Activated naive CD8-positive, alpha-beta T cell treated with anti-CD3 and anti-CD28 coated beads for 36 hours (primary cell): ENCODE data around the gene ERI3. TPM values are rescaled to one million over a fixed set of nuclear protein-coding genes. Genes with fewer than 3 reads are reported as not detected.

Source experiments
- DNase-seq: peaks from one replicate; pipeline ENCODE4 v3.0.0; 2021
- H3K27ac Mint-ChIP-seq: one replicate; pipeline ENCODE4 v1.8.0; 2022; ENCODE audit warnings: mild to moderate bottlenecking, moderate library complexity, mixed read lengths
- H3K27me3 Mint-ChIP-seq: one replicate; pipeline ENCODE4 v1.8.0; 2022; ENCODE audit warnings: mild to moderate bottlenecking, mixed read lengths
- H3K36me3 Mint-ChIP-seq: one replicate; pipeline ENCODE4 v1.8.0; 2021; ENCODE audit warnings: mild to moderate bottlenecking, mixed read lengths
- H3K4me1 Mint-ChIP-seq: one replicate; pipeline ENCODE4 v1.8.0; 2021; ENCODE audit warnings: mixed read lengths
- H3K4me3 Mint-ChIP-seq: one replicate; pipeline ENCODE4 v1.8.0; 2022; ENCODE audit warnings: mild to moderate bottlenecking, moderate library complexity, mixed read lengths
- H3K9me3 Mint-ChIP-seq: one replicate; pipeline ENCODE4 v1.8.0; 2022; ENCODE audit warnings: mixed read lengths
- total RNA-seq, 2 experiments: library from RNA; stranded (reverse); gene quantifications; one replicate each; pipeline ENCODE4 v1.2.3, GENCODE V29; 2021

The ERI3 gene
- total RNA-seq, 2 experiments from 2014 or later: 47.3 to 48.2 TPM

DNA sequence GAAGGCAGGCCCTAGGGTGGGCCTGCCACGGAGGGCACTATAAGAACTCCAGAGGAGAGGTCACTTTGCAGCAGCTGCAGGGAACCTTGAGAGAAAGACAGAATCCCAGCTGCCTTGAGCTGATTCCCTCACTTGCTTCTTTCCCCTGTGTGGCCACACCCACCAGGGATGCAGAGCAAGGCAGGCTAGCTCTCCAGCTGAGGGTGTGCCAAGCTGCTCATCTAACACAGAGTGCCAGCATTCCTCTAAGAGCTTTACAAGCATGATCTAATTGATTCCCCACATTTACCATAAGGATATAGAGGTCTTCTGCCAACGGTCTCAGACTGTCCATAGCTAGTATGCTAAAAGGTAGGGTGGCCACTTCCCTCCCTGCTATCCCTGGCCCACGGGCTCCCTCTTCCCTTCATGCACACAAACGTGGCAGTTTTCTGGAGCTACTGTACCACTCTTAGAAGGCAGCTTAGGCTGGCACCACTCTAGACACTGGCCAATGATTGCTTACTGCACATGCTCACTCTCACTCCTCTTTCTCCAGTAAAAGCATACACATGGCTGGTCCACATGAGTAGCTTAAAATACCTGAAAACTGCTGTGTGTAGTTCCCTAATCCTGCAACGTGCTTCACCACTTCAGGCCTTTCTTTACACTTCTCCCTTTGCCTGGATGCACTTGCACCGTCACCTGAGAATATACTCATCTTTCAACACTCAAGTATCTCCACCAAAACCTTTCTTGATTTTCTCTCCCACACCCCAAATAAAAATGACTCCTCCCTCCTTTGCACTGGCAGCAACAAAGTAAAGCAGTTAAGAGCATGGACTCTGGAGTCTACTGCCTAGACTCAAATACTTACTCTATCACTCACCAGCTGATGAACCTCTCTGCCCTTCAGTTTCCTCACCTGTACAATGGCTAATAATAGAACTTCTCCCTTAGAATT, 84.1 kb downstream of the ERI3 start:
- Mint-ChIP-seq H3K36me3 (peaks cover 1% of the 10 kb centered on the region), H3K4me3 (no peak overlapping the region)

DNA sequence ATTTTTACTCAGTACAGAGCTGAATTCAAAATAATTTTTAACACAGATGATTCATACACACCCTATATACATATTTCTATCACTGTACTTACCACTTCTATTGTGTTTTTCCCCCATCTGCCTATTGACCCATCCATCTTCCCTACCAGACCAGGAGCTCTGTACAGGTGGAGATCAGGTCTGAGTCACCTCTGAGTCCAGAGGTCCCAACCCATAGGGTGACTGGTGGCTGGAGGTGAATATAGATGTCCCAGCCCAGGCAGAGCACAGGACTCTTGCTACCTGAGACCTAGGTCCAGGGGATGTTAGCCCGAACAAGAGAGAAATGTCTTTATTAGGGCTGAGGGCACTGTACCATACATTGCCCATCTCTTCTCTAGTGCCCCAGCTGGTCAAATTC, 87.0 kb downstream of the ERI3 start:
- DNase-seq: no peak
- Mint-ChIP-seq H3K27me3 (no peaks in the 10 kb centered on the region), H3K4me3 (no peak overlapping the region), H3K4me1 (peaks cover 32% of the 10 kb centered on the region), H3K27ac (no peak overlapping the region), H3K36me3 (peaks cover 1% of the 10 kb centered on the region), H3K9me3 (no peaks in the 10 kb centered on the region)

More for the DNA sequence above, 84.1 kb downstream of the ERI3 start:
- no peaks in the 10 kb centered on the region for H3K9me3 Mint-ChIP-seq
- H3K4me1 Mint-ChIP-seq: peaks cover 32% of the 10 kb centered on the region
- no peak for DNase-seq
- no peaks in the 10 kb centered on the region for H3K27me3 Mint-ChIP-seq
- H3K27ac Mint-ChIP-seq: no peak overlapping the region

DNA sequence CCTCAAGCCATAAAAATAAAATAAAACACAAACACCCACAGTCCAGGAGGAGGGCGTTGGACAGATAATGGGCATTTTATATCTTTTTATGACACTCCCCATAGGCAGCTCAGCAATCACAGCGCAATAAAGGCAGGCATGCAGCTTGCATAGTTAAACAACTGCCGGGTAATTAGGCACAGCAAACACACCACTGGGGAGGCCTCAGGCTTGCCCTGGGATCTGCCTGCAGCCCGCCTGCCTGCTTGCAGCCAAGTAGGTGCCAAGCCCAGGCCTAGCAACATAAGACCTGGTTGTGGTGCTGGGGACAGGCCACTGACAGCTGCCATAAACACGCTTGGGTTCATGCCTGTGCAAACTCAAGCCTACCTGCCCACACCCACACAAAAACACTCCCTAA, 87.6 kb downstream of the ERI3 start:
- DNase-seq: no peak
- Mint-ChIP-seq H3K27ac (no peak overlapping the region), H3K27me3 (no peaks in the 10 kb centered on the region), H3K36me3 (peaks cover 1% of the 10 kb centered on the region), H3K4me1 (peaks cover 33% of the 10 kb centered on the region), H3K4me3 (no peak overlapping the region), H3K9me3 (no peaks in the 10 kb centered on the region)

DNA sequence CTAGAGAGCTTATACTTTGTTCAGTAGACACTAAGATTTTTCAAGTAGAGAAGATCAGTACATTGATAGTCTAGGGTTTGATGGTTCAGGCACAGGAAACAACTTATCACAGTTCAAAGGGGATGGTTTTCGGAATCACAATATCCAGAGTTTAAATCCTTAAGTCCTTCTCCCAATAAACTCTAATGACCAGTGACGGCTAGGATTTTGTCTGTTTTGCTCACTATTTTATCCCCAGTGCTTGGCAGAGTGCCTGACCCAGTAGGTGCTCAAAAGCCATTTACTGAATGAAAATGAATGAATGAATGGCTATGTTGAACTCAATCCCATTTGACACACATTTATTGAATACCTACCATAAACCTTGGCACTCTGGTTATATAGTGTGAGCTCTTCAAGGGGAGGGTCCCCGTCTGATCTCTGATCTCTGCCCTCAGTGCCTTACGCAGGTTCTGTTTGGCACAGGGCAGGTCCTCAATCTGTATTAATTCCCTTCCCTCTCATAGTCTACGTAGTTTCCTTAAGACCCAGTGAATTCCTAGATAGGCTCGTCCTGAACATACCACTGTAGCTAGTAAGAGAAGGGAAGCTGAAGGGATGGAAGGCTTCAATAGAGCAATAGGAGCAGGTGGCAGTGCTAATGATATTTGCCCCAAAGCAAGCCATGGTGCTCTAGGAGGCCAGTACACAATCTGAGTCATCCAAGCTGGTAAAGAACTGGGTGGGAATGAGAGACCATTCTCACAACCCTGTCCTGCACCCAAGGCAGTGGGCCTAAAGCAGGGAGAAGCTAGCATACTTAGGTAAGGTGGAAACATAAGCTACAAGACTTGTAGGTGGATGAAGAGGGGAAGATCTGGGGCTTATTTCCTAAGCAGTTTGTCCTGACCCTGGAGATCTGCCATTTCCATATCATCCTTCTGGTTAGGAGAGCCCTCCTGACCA, 88.4 kb downstream of the ERI3 start:
- Mint-ChIP-seq H3K27me3 (no peaks in the 10 kb centered on the region), H3K27ac (no peak overlapping the region), H3K4me3 (no peak overlapping the region), H3K9me3 (no peaks in the 10 kb centered on the region), H3K36me3 (peaks cover 1% of the 10 kb centered on the region), H3K4me1 (peaks cover 33% of the 10 kb centered on the region)
- no peak for DNase-seq

DNA sequence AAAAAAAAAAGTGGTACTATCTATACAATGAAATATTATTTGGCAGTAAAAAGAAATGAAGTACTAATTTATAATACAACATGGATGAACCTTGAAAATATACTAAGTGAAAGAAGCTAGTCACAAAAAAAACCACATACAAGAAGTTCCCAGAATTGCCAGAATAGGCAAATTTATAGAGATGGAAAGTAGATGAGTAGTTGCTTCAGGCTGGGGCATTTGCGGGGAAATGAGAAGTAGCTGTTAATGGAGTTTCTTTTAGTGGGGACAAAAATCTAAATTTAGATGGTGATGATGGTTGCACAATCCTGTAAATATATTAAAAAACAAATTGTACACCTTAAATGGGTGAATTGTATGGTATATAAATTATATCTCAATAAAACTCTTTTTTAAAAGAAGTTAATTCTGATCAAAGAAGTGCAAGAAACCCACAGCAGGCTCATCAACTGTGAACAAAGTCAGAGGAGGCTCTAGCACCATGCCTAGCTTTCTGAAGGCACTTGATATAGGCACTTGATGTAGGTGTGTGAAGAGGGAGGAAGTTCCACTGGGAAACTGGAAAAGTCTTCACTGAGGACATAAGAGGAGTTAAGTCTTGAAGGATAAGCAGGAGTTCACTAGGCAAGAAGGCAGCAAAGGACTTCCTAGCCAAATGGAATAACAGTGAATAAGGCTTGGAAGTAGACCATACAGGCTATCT, 89.2 kb downstream of the ERI3 start:
- Mint-ChIP-seq H3K27ac (peak overlapping the region; percentile 17), H3K4me1 (peaks cover 33% of the 10 kb centered on the region), H3K4me3 (no peak overlapping the region), H3K9me3 (no peaks in the 10 kb centered on the region), H3K36me3 (peaks cover under 1% of the 10 kb centered on the region), H3K27me3 (no peaks in the 10 kb centered on the region)
- DNase-seq: no peak

DNA sequence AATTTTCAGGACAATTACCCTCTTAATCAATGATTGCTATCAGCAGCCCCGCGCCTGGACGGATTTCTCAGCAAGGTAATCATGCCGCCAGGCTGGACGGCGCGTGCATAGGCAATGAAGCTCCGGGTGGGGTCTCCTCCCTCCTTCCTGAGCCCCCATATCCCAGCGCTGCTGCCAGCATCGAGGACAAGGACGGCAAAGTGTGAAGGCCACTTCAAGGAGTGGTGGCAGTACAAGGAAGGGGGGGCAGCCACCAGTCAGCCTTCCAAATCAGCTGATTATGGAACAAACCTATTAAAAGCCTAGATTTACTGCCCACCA, 90.6 kb downstream of the ERI3 start:
- peaks cover 28% of the 10 kb centered on the region for H3K4me1 Mint-ChIP-seq
- H3K4me3 Mint-ChIP-seq: no peak overlapping the region
- H3K36me3 Mint-ChIP-seq: peaks cover 2% of the 10 kb centered on the region
- no peaks in the 10 kb centered on the region for H3K27me3 Mint-ChIP-seq
- no peaks in the 10 kb centered on the region for H3K9me3 Mint-ChIP-seq
- DNase-seq: no peak
- H3K27ac Mint-ChIP-seq: no peak overlapping the region

DNA sequence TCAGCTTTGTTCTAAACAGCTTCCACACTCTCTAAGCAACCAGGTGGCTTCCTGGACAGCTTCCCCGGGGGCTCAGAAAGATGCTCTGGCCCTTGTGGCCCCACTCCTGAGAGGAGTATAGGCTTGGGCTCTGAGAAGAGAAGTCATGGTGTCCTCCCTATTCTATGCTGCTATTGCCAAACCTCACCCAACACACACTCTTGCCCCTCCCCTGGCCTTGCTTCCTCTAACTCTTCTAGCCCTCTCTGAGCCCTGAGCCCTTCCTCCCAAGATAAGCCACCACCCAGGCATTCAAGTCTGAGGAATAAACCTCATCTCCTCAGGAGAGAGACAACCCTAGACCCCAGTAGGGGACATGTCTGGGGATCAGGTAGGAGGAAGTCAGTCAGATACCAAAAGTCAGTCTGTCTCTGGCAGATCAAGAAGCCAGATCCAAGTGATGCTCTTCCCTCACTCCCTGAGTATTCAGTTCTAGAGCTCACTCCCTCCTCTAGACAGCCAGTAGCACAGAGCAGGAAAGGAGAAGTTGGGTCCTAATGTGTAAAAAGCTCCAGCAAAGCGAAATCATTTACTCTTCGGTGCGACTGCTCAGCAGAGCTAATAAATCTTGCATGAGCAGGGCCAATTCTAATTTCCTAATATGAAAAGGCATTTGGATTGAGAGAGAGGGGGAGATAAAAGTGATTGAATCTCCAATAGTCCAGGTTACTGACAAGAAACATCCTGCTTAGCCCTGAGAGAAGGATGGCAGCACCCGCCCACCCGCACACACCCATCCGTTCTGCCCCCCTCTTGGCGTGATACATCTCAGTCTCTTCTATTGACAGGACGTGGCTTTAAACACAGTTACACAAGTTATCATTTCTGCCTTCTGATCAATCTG, 91.2 kb downstream of the ERI3 start:
- H3K4me3 Mint-ChIP-seq: no peak overlapping the region
- H3K9me3 Mint-ChIP-seq: no peaks in the 10 kb centered on the region
- H3K36me3 Mint-ChIP-seq: peaks cover 2% of the 10 kb centered on the region
- no peaks in the 10 kb centered on the region for H3K27me3 Mint-ChIP-seq
- no peak for DNase-seq
- H3K27ac Mint-ChIP-seq: no peak overlapping the region
- peaks cover 22% of the 10 kb centered on the region for H3K4me1 Mint-ChIP-seq

DNA sequence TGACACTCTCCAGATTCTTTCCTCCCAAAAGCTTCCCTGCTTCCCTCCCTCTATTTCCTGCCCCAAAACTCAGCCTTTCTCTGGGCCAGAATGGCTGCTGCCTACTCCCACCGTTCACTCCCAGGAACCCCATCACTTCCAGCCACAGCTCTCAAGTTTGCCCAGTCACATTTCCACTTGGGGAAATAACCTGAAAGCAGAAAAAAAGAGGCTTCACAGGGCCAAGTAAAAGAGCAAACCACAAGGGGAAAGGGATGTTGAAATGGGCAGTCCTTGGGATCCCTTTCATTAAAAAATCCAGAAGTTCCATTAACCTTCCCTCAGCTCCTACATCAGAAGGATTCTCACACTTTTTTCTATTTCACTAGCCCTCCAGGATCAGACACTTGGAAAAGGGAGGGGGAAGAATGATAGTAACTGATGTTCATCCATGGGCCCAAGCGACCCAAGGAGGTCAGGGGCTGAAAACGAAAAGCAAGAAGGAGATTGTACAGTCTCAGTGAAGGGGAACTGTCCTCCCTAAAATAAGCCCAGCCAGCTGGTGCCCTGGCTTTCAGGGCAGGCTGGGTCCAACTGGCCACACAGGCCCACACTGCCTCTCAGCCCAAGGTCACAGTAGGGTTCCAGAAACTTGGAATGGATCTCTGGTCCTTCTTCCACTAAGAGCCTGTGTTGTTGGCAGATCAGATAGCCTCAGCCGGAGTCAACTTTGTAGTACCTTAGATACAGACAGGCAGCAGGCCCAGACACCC, 92.1 kb downstream of the ERI3 start:
- Mint-ChIP-seq H3K4me3 (no peak overlapping the region), H3K27me3 (no peaks in the 10 kb centered on the region), H3K27ac (no peak overlapping the region), H3K36me3 (peaks cover 2% of the 10 kb centered on the region), H3K9me3 (no peaks in the 10 kb centered on the region), H3K4me1 (peaks cover 22% of the 10 kb centered on the region)
- no peak for DNase-seq

DNA sequence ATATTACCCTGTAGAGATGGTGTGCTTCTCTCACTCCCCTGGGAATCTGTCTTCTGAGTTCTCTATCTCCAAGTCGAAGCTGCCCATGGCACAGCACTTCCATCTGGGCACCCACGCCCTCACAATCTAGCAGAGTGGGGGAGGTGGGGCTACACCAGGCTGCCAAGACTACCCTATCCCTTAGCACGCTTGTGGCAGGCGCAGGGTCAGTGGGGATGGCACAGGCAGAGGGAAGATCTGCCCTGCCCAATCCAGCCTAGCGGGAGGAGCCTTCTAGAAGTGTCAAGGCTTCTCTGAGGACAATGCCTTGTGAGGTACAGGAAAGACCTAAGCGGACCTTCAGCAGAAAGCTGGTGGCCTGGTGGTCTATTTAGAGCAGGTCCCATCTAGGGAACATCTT, 92.6 kb downstream of the ERI3 start:
- Mint-ChIP-seq H3K27me3 (no peaks in the 10 kb centered on the region), H3K9me3 (no peaks in the 10 kb centered on the region), H3K4me3 (no peak overlapping the region), H3K36me3 (peaks cover 2% of the 10 kb centered on the region), H3K27ac (no peak overlapping the region), H3K4me1 (peaks cover 22% of the 10 kb centered on the region)
- DNase-seq: no peak

DNA sequence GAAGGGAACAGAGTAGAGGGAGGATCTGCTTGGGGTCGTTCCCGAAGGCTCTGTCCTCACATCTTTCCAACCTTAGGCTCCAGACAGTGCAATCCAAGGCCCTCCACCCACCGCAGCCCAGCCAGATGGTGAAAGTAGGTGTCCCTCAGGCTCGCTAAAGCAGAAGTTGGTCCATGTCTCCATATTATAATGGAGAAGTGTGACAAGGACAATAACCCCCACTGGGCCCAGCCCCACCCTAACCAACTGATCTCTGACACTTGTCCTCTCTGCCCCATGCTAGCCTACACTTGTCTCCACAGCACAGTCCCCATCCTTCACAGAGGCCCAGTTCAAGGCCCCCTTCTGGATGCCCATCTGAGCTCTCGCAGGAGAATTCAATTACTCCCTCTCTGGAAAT, 93.1 kb downstream of the ERI3 start:
- Mint-ChIP-seq H3K27ac (no peak overlapping the region), H3K4me3 (no peak overlapping the region), H3K4me1 (peaks cover 22% of the 10 kb centered on the region), H3K27me3 (no peaks in the 10 kb centered on the region), H3K36me3 (peaks cover 2% of the 10 kb centered on the region), H3K9me3 (no peaks in the 10 kb centered on the region)
- no peak for DNase-seq

DNA sequence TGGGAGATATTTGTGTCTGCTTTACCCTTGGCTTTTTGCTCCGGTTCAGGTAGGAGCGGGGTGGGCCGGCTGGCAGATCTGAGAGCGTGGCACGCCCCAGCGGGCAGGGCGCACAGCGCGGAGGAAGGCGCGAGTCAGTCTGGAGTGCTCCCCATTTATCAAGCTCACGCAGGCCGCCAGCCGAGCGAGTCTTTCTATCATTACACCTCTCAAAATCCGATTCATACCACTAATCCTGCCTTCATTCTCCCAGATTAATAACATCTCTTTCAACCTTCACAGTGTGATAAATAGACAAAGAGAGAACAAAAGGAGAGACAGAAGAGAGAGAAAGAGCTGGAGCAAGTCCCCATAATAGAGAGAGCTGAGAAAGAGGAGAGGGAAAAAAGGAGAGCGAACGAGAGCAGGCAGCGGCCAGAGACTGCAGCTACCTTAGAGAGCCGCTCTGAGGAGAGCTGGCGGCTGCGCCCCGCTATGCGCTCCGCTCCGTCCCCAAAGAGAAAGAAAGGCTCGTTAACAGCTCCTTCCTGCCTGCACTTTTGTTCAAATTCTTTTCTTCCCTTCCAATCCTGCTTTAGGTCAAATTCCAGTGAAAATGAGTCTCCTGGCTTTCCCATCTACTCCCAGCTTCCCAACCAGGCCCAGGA, 93.8 kb downstream of the ERI3 start:
- H3K27me3 Mint-ChIP-seq: no peaks in the 10 kb centered on the region
- no peaks in the 10 kb centered on the region for H3K9me3 Mint-ChIP-seq
- H3K36me3 Mint-ChIP-seq: peaks cover 2% of the 10 kb centered on the region
- H3K4me1 Mint-ChIP-seq: peaks cover 18% of the 10 kb centered on the region
- no peak overlapping the region for H3K27ac Mint-ChIP-seq
- DNase-seq: no peak
- H3K4me3 Mint-ChIP-seq: no peak overlapping the region

DNA sequence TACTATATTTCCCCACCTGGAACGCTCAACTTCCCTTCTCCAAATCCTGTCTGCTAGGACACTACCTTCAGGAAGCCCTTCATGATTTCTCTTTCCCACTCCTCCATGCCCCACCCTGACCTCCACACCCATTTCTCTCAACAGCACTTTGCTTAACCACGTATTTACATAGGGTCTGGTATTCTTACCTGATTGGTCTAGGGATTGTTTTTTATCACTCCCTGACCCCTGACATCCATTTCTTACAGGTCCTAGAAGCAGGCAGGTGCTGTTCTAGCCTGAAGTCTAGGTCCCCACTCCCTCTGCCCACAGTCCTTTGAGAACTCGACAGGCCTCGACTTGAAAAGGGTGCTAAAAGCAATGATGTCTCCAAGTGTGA, 94.3 kb downstream of the ERI3 start:
- H3K9me3 Mint-ChIP-seq: no peaks in the 10 kb centered on the region
- H3K36me3 Mint-ChIP-seq: peaks cover 2% of the 10 kb centered on the region
- H3K4me1 Mint-ChIP-seq: peaks cover 14% of the 10 kb centered on the region
- no peak for DNase-seq
- no peak overlapping the region for H3K4me3 Mint-ChIP-seq
- no peaks in the 10 kb centered on the region for H3K27me3 Mint-ChIP-seq
- H3K27ac Mint-ChIP-seq: no peak overlapping the region

DNA sequence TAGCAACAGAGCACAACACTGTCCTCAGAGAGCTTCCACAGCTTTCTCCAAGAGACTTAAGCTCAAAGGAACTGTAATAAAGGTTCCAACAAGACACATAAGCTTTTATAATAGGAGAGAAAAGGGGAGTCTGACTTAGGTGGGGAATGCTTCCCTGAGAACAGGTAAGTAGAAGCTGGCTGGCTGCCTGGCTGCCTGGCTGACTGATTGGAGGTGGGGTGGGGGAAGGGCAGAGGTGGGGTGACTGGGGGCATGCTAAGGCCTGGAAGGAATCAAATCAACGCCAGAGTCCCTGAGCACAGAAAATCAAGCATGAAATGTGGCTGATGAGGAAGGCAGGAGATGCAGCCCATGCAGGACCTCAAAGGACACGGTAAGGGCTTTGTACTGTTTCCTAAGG, 96.0 kb downstream of the ERI3 start:
- H3K4me3 Mint-ChIP-seq: no peak overlapping the region
- DNase-seq: no peak
- no peak overlapping the region for H3K27ac Mint-ChIP-seq
- H3K36me3 Mint-ChIP-seq: peaks cover 2% of the 10 kb centered on the region
- no peaks in the 10 kb centered on the region for H3K9me3 Mint-ChIP-seq
- no peaks in the 10 kb centered on the region for H3K27me3 Mint-ChIP-seq
- peaks cover 1% of the 10 kb centered on the region for H3K4me1 Mint-ChIP-seq
